ENCODE measurements around the gene EBF3. TPM values are rescaled to one million over a fixed set of nuclear protein-coding genes. Genes with fewer than 3 reads are reported as not detected.

EBF3 gene
- total and polyA plus RNA-seq, 2 donors = 5.1 to 29.4 TPM

DNA sequence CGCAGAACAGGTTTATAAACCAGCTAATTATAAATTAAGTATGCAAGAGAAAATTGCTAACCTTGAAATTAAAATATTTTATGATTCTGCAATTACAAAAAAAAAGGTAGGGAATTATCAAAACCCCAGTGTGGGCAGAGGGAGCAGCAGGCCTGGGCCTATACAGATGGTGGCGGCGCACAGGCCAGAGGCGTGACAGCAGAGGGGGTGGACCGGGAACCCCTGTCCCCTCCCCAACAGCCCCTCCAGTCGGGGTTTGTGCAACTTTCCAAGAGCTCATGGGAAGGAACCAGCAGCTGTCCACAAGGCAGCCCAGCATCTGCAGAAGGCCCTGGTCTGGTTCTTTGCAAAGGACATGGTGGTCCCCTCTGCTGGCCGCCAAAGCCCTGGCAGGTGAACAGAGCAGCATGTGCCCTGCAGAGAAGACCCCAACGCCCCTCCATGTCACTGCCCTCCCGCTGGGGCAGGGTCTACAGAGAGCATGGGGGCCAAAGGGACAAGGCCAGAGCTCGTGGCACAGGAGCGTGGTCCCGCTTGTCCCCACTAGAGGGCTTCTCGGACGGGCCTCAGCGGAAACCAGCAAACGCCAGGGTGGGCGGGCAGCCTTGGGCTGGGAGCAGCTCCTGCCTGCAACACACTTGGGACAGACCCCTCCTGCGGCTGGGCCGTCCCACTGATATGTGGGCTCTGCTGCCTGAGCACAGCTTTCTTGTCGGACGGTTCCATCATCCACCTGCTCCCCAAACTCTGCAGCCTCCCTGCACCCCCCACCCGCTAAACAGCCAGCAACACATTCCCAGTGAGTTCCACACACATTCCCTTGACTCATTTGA lies 75.1 kb downstream of the EBF3 start:
- Histone ChIP-seq H3K36me3 (ENCODE audit: insufficient read depth) (no peaks in the 10 kb centered on the region), H3K27ac (ENCODE audit: low read depth) (no peak overlapping the region), H3K4me3 (ENCODE audit: low read depth, low read length) (no peak overlapping the region), H3K4me1 (ENCODE audit: insufficient read depth) (no peaks in the 10 kb centered on the region)
- WGBS = 41% methylated on average over 22 of the region's 22 CpGs
- DNase-seq (ENCODE audit: extremely low spot score) = no peak

DNA sequence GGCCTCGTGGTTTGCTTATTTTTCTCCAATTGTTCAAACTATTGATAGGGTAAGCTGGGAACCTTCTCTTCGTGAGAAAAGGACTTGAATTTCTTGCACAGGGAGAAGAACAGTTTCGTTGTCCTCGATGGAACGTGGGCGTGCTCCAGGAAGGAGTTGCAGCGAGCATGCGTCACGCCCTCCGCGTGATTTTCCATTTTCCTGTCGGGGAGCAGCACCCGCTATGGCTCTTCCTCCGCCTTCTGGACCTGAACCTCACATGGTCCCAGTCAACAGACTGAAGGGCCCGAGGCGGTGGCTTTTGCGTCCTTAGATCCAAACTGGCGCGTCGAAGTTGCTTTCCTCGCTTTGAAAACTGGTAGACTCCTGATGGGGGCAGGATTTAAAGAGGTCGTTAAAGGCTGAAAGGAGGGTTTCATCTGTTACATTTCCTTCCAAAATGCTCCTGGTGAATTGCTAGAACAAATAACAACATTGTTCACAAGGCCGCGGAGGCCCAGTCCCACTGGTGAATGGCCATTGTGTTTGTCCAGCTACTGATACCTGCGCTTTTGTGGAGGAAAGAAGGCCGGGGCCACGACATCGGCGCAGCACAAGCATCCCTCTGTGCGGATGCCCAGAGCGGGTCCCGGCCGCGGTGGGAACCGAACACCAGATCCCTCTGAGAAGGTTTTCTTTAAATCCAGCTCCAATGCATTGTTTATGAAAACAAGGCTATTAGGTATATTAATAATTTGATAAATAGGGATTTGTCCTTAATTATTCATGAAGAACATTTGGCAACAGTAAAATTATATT lies 75.9 kb downstream of the EBF3 start:
- no peak overlapping the region for H3K27ac ChIP-seq (ENCODE audit: low read depth)

DNA sequence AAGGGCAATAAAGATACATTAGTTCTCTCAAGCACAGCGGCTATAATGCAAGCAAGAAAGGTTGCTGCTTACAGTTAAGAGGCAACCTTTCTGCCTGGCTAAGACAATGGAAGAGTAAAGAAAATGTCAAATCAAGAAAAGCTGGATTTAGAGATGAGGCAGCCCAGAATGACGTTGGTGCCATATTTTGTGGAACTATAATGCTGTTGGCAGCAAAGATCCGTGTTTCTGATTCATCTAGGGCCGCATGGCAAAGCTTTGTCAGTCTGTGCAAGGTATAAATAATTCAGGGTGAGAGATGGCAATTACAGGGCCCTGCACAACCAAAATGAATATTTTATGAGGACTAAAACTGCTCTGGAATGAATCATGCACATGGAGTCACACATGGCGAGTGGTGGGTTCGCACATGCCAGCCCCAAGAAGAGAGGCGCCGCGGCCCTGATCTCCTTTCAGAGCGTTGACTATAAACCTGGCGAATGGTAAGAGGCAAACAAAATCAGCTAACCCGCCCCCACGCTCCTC lies 76.6 kb downstream of the EBF3 start:
- 94% methylated on average over 13 of the region's 13 CpGs for WGBS
- H3K4me1 ChIP-seq (ENCODE audit: insufficient read depth) = no peaks in the 10 kb centered on the region
- no peak for DNase-seq (ENCODE audit: extremely low spot score)
- H3K36me3 ChIP-seq (ENCODE audit: insufficient read depth) = no peaks in the 10 kb centered on the region
- H3K27ac ChIP-seq (ENCODE audit: low read depth) = no peak overlapping the region
- H3K4me3 ChIP-seq (ENCODE audit: low read depth, low read length) = no peak overlapping the region

More for the DNA sequence above, 75.9 kb downstream of the EBF3 start:
- no peak overlapping the region for H3K4me3 ChIP-seq (ENCODE audit: low read depth, low read length)
- no peaks in the 10 kb centered on the region for H3K4me1 ChIP-seq (ENCODE audit: insufficient read depth)
- no peaks in the 10 kb centered on the region for H3K36me3 ChIP-seq (ENCODE audit: insufficient read depth)
- 94% methylated on average over 35 of the region's 35 CpGs for WGBS
- no peak for DNase-seq (ENCODE audit: extremely low spot score)

- WGBS = 74% methylated on average over 9 of the region's 9 CpGs
- H3K4me1 ChIP-seq (ENCODE audit: insufficient read depth) = no peaks in the 10 kb centered on the region
Observed at GRCh38 chr10:129886263-129886662, 77.8 kb downstream of the EBF3 start.

GRCh38 chr10:129885526-129885925 lies 78.5 kb downstream of the EBF3 start:
- Histone ChIP-seq H3K4me3 (ENCODE audit: low read depth, low read length) (no peak overlapping the region), H3K4me1 (ENCODE audit: insufficient read depth) (no peaks in the 10 kb centered on the region), H3K36me3 (ENCODE audit: insufficient read depth) (no peaks in the 10 kb centered on the region), H3K27ac (ENCODE audit: low read depth) (no peak overlapping the region)
- 80% methylated on average over 8 of the region's 8 CpGs for WGBS
- no peak for DNase-seq (ENCODE audit: extremely low spot score)

More at GRCh38 chr10:129886263-129886662, 77.8 kb downstream of the EBF3 start:
- no peak for DNase-seq (ENCODE audit: extremely low spot score)
- Histone ChIP-seq H3K27ac (ENCODE audit: low read depth) (no peak overlapping the region), H3K4me3 (ENCODE audit: low read depth, low read length) (no peak overlapping the region), H3K36me3 (ENCODE audit: insufficient read depth) (no peaks in the 10 kb centered on the region)

GRCh38 chr10:129884398-129885078 lies 79.5 kb downstream of the EBF3 start:
- H3K36me3 ChIP-seq (ENCODE audit: insufficient read depth) = no peaks in the 10 kb centered on the region
- DNase-seq (ENCODE audit: extremely low spot score) = no peak
- H3K4me3 ChIP-seq (ENCODE audit: low read depth, low read length) = no peak overlapping the region
- 78% methylated on average over 18 of the region's 18 CpGs for WGBS
- H3K4me1 ChIP-seq (ENCODE audit: insufficient read depth) = no peaks in the 10 kb centered on the region
- H3K27ac ChIP-seq (ENCODE audit: low read depth) = no peak overlapping the region

DNA sequence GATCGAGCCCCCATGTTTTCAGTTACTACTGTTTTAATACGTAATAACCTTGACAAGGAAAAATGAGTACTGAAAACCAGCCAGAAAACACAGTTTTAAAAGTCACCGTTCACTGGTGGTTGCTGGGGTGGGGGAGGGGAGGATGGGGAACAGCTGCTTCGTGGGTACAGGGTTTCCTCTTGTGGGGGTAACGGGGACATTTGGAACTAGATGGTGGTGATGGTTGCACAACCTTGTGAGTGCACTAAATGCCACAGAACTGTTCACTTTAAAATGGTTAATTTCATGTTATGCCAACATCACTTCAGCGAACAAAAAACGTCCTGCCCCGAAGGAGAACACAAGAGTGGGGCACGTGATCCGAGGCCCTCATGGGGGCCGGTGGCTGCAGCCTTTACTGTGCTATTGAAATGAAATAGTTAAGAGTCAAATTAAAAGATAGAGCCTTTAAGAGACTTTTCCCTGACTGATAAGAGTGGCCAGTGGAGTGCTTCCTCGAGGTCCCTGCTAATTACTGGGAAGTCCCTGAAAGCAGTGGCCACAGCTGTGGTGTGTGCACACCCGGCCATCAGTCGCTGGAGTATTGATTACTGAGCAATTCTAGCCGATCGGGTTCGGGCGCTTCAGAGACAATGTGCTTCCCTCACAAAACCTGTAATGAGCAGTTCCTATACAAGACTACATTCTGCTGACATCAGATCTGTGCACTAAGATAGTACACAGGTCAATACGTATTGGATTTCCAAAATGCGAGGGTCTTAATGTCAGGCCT lies 80.3 kb downstream of the EBF3 start:
- H3K36me3 ChIP-seq (ENCODE audit: insufficient read depth) = no peaks in the 10 kb centered on the region
- WGBS = 49% methylated on average over 20 of the region's 20 CpGs
- no peak for DNase-seq (ENCODE audit: extremely low spot score)
- H3K27ac ChIP-seq (ENCODE audit: low read depth) = no peak overlapping the region
- H3K4me1 ChIP-seq (ENCODE audit: insufficient read depth) = no peaks in the 10 kb centered on the region
- H3K4me3 ChIP-seq (ENCODE audit: low read depth, low read length) = no peak overlapping the region

DNA sequence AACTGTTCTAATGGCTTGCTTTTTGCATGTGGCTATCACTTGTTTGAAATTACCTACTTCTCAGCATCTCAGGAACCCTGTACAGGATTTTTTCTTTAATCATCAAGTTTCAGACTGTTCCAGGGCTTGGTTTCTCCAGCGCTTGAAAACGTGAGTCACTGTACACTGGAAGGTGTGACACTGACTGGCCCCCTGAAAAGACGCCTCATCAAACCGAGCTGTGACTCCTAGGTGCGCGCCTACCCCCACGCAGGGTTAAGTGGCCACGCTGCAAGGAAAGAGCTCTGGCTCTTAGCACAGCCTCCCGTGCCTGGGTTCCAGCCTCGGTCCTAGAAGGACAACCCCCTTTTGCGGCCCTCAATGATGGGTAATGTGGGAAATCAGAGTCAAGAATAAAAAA lies 81.0 kb downstream of the EBF3 start:
- 82% methylated on average over 11 of the region's 11 CpGs for WGBS
- Histone ChIP-seq H3K4me1 (ENCODE audit: insufficient read depth) (no peaks in the 10 kb centered on the region), H3K27ac (ENCODE audit: low read depth) (no peak overlapping the region), H3K4me3 (ENCODE audit: low read depth, low read length) (no peak overlapping the region), H3K36me3 (ENCODE audit: insufficient read depth) (no peaks in the 10 kb centered on the region)
- DNase-seq (ENCODE audit: extremely low spot score) = no peak

DNA sequence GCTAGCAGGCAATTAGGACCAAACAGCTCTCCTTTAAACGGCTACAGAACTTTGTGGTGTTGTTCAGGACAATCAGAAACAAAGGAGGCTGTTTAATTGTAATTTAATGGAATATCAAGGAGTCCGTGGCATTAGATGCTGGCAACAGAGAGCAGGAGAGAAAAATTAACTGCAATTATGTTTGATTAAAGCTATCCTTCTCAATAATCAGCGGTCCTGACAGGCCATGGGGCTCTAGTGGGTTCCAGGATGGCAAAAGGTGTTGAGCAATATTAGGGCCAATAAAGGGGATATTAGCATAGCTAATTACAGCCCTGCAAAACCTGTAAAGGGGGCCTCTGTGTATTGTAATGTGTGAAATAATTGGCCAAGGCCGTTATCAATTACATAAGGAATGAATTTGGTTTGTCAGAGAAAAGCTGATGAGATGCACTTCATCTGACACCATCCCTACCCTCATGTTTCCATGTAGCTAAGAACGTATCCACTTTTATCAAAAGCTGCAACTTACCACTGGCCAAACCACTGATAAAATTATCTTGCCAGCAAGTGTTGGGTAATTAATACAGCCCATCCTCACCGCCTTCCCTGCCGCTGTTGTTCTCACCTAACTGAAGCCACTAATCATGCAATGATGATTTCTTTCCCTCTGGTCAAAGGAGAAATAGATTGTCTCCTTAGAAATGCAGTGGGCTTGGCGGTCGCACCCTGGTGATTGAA lies 81.6 kb downstream of the EBF3 start:
- no peaks in the 10 kb centered on the region for H3K36me3 ChIP-seq (ENCODE audit: insufficient read depth)
- no peak for DNase-seq (ENCODE audit: extremely low spot score)
- no peak overlapping the region for H3K27ac ChIP-seq (ENCODE audit: low read depth)
- no peaks in the 10 kb centered on the region for H3K4me1 ChIP-seq (ENCODE audit: insufficient read depth)
- no peak overlapping the region for H3K4me3 ChIP-seq (ENCODE audit: low read depth, low read length)
- WGBS = 79% methylated on average over 9 of the region's 9 CpGs

GRCh38 chr10:129881641-129882040 lies 82.4 kb downstream of the EBF3 start:
- WGBS = 72% methylated on average over 6 of the region's 6 CpGs
- H3K4me3 ChIP-seq (ENCODE audit: low read depth, low read length) = no peak overlapping the region
- H3K27ac ChIP-seq (ENCODE audit: low read depth) = no peak overlapping the region
- H3K36me3 ChIP-seq (ENCODE audit: insufficient read depth) = no peaks in the 10 kb centered on the region
- no peak for DNase-seq (ENCODE audit: extremely low spot score)
- H3K4me1 ChIP-seq (ENCODE audit: insufficient read depth) = no peaks in the 10 kb centered on the region

DNA sequence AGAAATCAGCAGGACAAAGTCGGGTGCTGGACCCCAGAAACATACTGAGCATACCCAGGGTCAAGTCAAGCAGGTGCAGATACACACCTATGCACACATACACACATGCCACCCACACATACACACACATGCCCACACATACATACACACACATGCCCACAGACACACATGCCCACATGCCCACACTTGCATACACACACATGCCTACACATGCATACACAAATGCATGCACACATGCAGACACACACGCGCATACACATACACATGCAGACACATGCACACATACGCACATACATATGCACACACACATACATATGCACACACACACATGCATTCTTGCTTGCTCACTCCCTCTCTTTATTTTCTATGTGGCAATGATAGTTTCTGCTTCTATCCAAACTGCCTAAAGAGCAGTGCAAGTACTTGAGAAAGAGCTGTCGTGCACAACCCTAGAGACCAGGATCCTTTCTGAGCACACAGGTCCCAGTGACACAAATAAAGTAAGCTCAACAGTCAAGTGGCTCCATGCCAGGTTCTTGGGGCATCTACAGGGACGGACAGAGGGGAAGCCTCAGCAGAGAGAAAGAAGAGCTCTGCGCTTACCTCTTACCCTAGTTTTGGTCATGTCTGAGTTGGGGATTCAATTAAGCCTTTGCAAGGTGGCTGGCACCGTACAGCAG lies 83.7 kb downstream of the EBF3 start:
- Histone ChIP-seq H3K4me3 (ENCODE audit: low read depth, low read length) (no peak overlapping the region), H3K27ac (ENCODE audit: low read depth) (no peak overlapping the region), H3K4me1 (ENCODE audit: insufficient read depth) (no peaks in the 10 kb centered on the region), H3K36me3 (ENCODE audit: insufficient read depth) (no peaks in the 10 kb centered on the region)
- no peak for DNase-seq (ENCODE audit: extremely low spot score)
- 80% methylated on average over 8 of the region's 8 CpGs for WGBS

DNA sequence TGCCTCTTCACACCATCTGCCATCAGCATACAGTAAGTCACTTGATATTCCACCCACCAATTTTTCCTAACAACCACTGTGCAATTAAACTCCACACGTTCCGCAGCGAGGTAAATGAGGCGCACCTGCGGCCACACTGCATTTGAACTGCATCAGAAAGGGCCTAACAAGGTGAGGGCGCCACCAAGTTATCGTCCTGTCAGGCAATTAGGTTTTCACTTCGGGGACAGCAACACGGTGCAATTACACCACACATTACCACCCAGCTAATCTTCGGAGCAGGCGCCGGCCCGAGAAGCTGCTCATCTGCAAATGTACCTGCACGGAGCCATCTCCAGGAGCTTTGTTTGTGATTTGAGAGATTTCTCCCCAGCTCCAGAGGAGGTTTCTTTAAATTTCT lies 84.4 kb downstream of the EBF3 start:
- no peaks in the 10 kb centered on the region for H3K36me3 ChIP-seq (ENCODE audit: insufficient read depth)
- no peak overlapping the region for H3K27ac ChIP-seq (ENCODE audit: low read depth)
- H3K4me3 ChIP-seq (ENCODE audit: low read depth, low read length) = no peak overlapping the region
- DNase-seq (ENCODE audit: extremely low spot score) = no peak
- 85% methylated on average over 14 of the region's 14 CpGs for WGBS
- H3K4me1 ChIP-seq (ENCODE audit: insufficient read depth) = no peaks in the 10 kb centered on the region
